K562 (cell line): ENCODE data around the gene BCAR3. TPM values are rescaled to one million over a fixed set of nuclear protein-coding genes. Genes with fewer than 3 reads are reported as not detected.

Source experiments
- ATAC-seq: fragments of 200-7000 bp; cut with Tn5 transposase; 3 replicates; pipeline ENCODE4 v1.9.1; 2020; ENCODE audit warnings: moderate library complexity
- BruUV-seq: library from RNA; stranded (reverse); fragments of 400-500 nt; replicated peaks from 2 replicates; lab custom pipeline; 2021; lab: Mats Ljungman, UMichigan
- CTCF ChIA-PET: fragments of 300-600 bp; formaldehyde crosslinking; extraction: SDS; loops from one replicate; lab custom pipeline; 2021; ENCODE audit warnings: low intra/inter-chr PET ratio; lab: Yijun Ruan, JAX
- POLR2A ChIA-PET: fragments of 300-600, 350-650 bp; sonication (Branson Sonifier 250); formaldehyde crosslinking; extraction: SDS; loops from one replicate; lab custom pipeline; 2021; ENCODE audit warnings: antibody characterized with exemption, inconsistent platforms; lab: Yijun Ruan, JAX
- DNase-seq, 4 experiments: peaks; one replicate each; pipeline versions ENCODE4 v3.0.0 to v3.0.0-alpha.2; 2011 to 2018; ENCODE audit warnings: low spot score in 3 of 4, mixed read lengths in 3 of 4; ENCODE audit errors: extremely low read depth in 1 of 4
- FAIRE-seq: peaks from 2 replicates; lab custom pipeline; 2011; peaks lifted over from hg19 to GRCh38; lab: Jason Lieb, UNC
- H2AFZ ChIP-seq: 2 replicates; pipeline ENCODE4 v1.6.0; 2011; ENCODE audit warnings: low read depth, low read length, control low read depth, inconsistent platforms
- H3K27ac ChIP-seq: fragments of 200-600 bp; 3 replicates; pipeline ENCODE4 v1.8.0; 2011; ENCODE audit warnings: low read depth, mild to moderate bottlenecking, control low read depth, inconsistent platforms, low read length, moderate library complexity, mixed read lengths; ENCODE audit errors: extremely low read depth
- H3K27me3 ChIP-seq, 2 experiments: fragments of 300-600 bp in 1 of 2; 2 replicates in 1 of 2; 3 replicates in 1 of 2; pipeline versions ENCODE4 v1.6.0 to v1.8.0; 2011; ENCODE audit warnings: inconsistent platforms in 2 of 2, low read length in 2 of 2, mild to moderate bottlenecking in 1 of 2, mixed read lengths in 1 of 2, moderate library complexity in 1 of 2; ENCODE audit not compliant: control insufficient read depth in 2 of 2, insufficient read depth in 2 of 2
- H3K36me3 ChIP-seq: fragments of 300-600 bp; 3 replicates; pipeline ENCODE4 v1.8.0; 2011; ENCODE audit warnings: mild to moderate bottlenecking, low read length, inconsistent platforms; ENCODE audit not compliant: control insufficient read depth, insufficient read depth
- H3K4me1 ChIP-seq, 2 experiments: fragments of 200-600 bp in 1 of 2; replicated peaks in 1 of 2; 2 replicates in 1 of 2; 3 replicates in 1 of 2; pipeline versions ENCODE4 v1.5.1 to v1.8.0; 2011; ENCODE audit warnings: inconsistent platforms in 2 of 2, low read length in 2 of 2, mild to moderate bottlenecking in 1 of 2, mixed read lengths in 1 of 2, moderate library complexity in 1 of 2; ENCODE audit not compliant: control insufficient read depth in 2 of 2, insufficient read depth in 2 of 2
- H3K4me2 ChIP-seq: 2 replicates; pipeline ENCODE4 v1.6.1; 2011; ENCODE audit warnings: low read length, control low read depth, inconsistent platforms, mixed read lengths; ENCODE audit not compliant: insufficient read depth
- H3K4me3 ChIP-seq: fragments of 200-600 bp; sonication (generic), shearing (Covaris generic); 2 replicates; pipeline ENCODE4 v1.5.1; 2016; ENCODE audit warnings: control low read depth, inconsistent platforms
- H3K79me2 ChIP-seq: fragments of 200-600 bp; 3 replicates; pipeline ENCODE4 v1.8.0; 2011; ENCODE audit warnings: low read length, inconsistent platforms; ENCODE audit not compliant: control insufficient read depth, insufficient read depth
- H3K9ac ChIP-seq, 2 experiments: 2 replicates each; pipeline versions ENCODE4 v1.6.0 to v1.6.1; 2011; ENCODE audit warnings: low read depth in 2 of 2, low read length in 2 of 2, control low read depth in 1 of 2, inconsistent platforms in 1 of 2, mild to moderate bottlenecking in 1 of 2, mixed read lengths in 1 of 2; ENCODE audit not compliant: insufficient read depth in 1 of 2
- H3K9me1 ChIP-seq: one replicate; pipeline ENCODE4 v1.6.0; 2011; ENCODE audit warnings: inconsistent platforms, mild to moderate bottlenecking, low read length, moderate library complexity; ENCODE audit not compliant: control insufficient read depth, insufficient read depth
- H3K9me3 ChIP-seq: replicated peaks from 2 replicates; pipeline ENCODE4 v1.5.1; 2011; ENCODE audit warnings: low read depth, low read length, inconsistent platforms; ENCODE audit not compliant: control insufficient read depth, insufficient read depth
- H4K20me1 ChIP-seq: replicated peaks from 2 replicates; pipeline ENCODE4 v1.6.1; 2011; ENCODE audit warnings: low read length, inconsistent platforms, mixed read lengths; ENCODE audit not compliant: control insufficient read depth, insufficient read depth
- ATF1 ChIP-seq, 2 experiments: fragments of 450-650 bp in 1 of 2; IDR thresholded peaks; 2 replicates each; pipeline ENCODE4 v1.6.1; 2016; ENCODE audit warnings: missing compliant biosample characterization in 1 of 2, missing genetic modification characterization in 1 of 2
- CBX1 ChIP-seq: sonication (generic); IDR thresholded peaks from 2 replicates; pipeline ENCODE4 v1.6.1; 2016; ENCODE audit warnings: antibody characterized with exemption, low read depth, mild to moderate bottlenecking
- EGR1 ChIP-seq: fragments of 450-650 bp; conservative IDR thresholded peaks from 2 replicates; pipeline ENCODE4 v1.6.1; 2017; ENCODE audit warnings: mild to moderate bottlenecking
- ELF2 ChIP-seq: fragments of 250-450 bp; sonication (Bioruptor Pico); IDR thresholded peaks from 2 replicates; pipeline ENCODE4 v1.5.0; 2021; ENCODE audit warnings: mild to moderate bottlenecking
- HNRNPH1 ChIP-seq: fragments of 200-400 bp; formaldehyde crosslinking; optimal IDR thresholded peaks from 2 replicates; pipeline ENCODE3; 2017; ENCODE audit warnings: low read depth, mild to moderate bottlenecking, low read length, moderate library complexity
- NCOA1 ChIP-seq: fragments of 450-650 bp; IDR thresholded peaks from 2 replicates; pipeline ENCODE4 v1.6.1; 2016; ENCODE audit warnings: low read depth
- RCOR1 ChIP-seq, 2 experiments: IDR thresholded peaks; 2 replicates each; pipeline ENCODE4 v1.6.1; 2012; ENCODE audit warnings: low read depth in 2 of 2, low read length in 2 of 2, borderline replicate concordance in 1 of 2, improper control_type of control experiment in 1 of 2
- SMARCA4 ChIP-seq: fragments of 450-650 bp; IDR thresholded peaks from 2 replicates; pipeline ENCODE4 v1.6.1; 2016
- ZNF75A ChIP-seq: fragments of 450-650 bp; formaldehyde crosslinking; IDR thresholded peaks from 2 replicates; pipeline ENCODE4 v1.4.0; 2020; ENCODE audit warnings: mild to moderate bottlenecking
- ZZZ3 ChIP-seq: fragments of 450-650 bp; IDR thresholded peaks from 2 replicates; pipeline ENCODE4 v1.6.1; 2016; ENCODE audit warnings: antibody characterized with exemption, mild to moderate bottlenecking, moderate library complexity
- WGBS: fragments of 100-300 bp; shearing (Covaris generic); methylation state at CpG from one replicate; pipeline ENCODE4 v1.1.6; 2016; ENCODE audit warnings: low coverage, mixed read lengths; ENCODE audit not compliant: insufficient coverage; ENCODE audit errors: missing lambda C conversion rate; 5-methylcytosine and 5-hydroxymethylcytosine counted together
- in situ Hi-C: fragments of 300-500 bp; cut with MboI; formaldehyde crosslinking; loops from 4 replicates; pipeline ENCODE4 v1.15.0; 2018; ENCODE audit warnings: inconsistent platforms, mixed read lengths
- intact Hi-C: fragments of 100-400 bp; cut with micrococcal nuclease; formaldehyde crosslinking; loops from 2 replicates; pipeline ENCODE4 v1.14.2; 2022
- polyA plus RNA-seq, 8 experiments: library from polyadenylated mRNA; depleted of rRNA in 4 of 8; stranded (reverse) in 5 of 8; unstranded in 3 of 8; fragments of >200 nt; fragmentation: Nextera tagmentation in 2 of 8; fragmentation: Illumina TruSeq in 1 of 8; extraction: Ambion mirVana in 2 of 8; extraction: Trizol in 1 of 8; gene quantifications; 2 replicates each; pipeline versions ENCODE4 v1.2.1 to v1.2.3, GENCODE V29; 2011 to 2014; ENCODE audit warnings: inconsistent platforms in 1 of 8, missing spikeins in 1 of 8
- total RNA-seq, 7 experiments: library from RNA; depleted of rRNA in 6 of 7; stranded (reverse); fragments of >200 nt in 6 of 7; fragmentation: Illumina TruSeq in 2 of 7; extraction: Trizol in 2 of 7; gene quantifications; 2 replicates each; pipeline versions ENCODE4 v1.2.1 to v1.2.3, GENCODE V29; 2011 to 2021; ENCODE audit warnings: low replicate concordance in 1 of 7
- TF ChIP-seq, protein P1 (sequence below): fragments of 450-650 bp; IDR thresholded peaks from 2 replicates; pipeline ENCODE4 v1.6.1; 2018; ENCODE audit not compliant: partially characterized antibody
- TF ChIP-seq, protein P2 (sequence below): sonication (generic); formaldehyde crosslinking; IDR thresholded peaks from 2 replicates; pipeline ENCODE4 v1.8.0; 2022; ENCODE audit warnings: mild to moderate bottlenecking, missing genetic modification reagents, borderline replicate concordance
- TF ChIP-seq, protein P3 (sequence below): fragments of 200-800 bp; sonication (Bioruptor generic); IDR thresholded peaks from 2 replicates; pipeline ENCODE4 v1.6.1; 2016; ENCODE audit warnings: missing genetic modification characterization, missing compliant biosample characterization

The BCAR3 gene
- total and polyA plus RNA-seq, 9 of the 15 experiments (the other 6 are each of a cell fraction or from before 2014, with no cell fraction given), result 1.8 to 6.3 (median 3.8) TPM

DNA sequence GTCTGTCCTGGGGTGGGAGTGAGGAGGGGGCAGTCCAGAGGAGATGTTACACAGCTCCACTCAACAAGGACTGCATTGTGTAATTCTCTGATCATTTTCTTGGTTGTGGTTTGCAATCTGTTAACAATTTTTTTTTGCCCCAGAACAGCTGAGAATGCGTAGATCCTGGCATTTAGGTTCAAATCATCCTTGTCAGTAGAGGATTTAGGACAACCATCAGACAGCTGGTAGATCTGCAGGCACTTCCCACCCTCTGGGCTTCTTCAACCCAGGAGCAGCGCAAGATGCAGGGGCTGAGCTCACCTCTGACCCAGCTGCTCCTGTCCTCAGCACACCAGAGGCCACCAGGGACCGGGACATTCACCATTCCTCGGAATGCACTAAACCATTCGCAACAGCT is 13.5 kb downstream of the BCAR3 start:
- POLR2A ChIA-PET, result interaction anchor here (2.1 kb wide), 1 partner anchor 10 kb away, joined by 4 read pairs; no protein-coding TSS in a partner anchor
- 55% methylated on average over 5 of the region's 5 CpGs for WGBS
- in situ Hi-C loops, result no loop called here
- H3K79me2 ChIP-seq, result no peaks in the 10 kb centered on the region
- intact Hi-C loops, result no loop called here
- H3K9ac ChIP-seq, result no peak overlapping the region
- BruUV-seq, result no TSS peak
- no peak overlapping the region for H3K27ac ChIP-seq
- H4K20me1 ChIP-seq, result no peaks in the 10 kb centered on the region
- no peak overlapping the region for H3K4me3 ChIP-seq
- FAIRE-seq (no peak), DNase-seq (no peak), ATAC-seq (no peak)
- no peaks in the 10 kb centered on the region for H3K36me3 ChIP-seq
- peaks cover 10 to 47% of the 10 kb centered on the region in 2 experiments for H3K4me1 ChIP-seq
- no peaks in the 10 kb centered on the region for H3K27me3 ChIP-seq
- H3K4me2 ChIP-seq, result no peak overlapping the region
- CTCF ChIA-PET, result no interaction called here
- no peaks in the 10 kb centered on the region for H3K9me1 ChIP-seq
- no peak overlapping the region for H2AFZ ChIP-seq
- no peaks in the 10 kb centered on the region for H3K9me3 ChIP-seq
- TF ChIP-seq SMARCA4 (no peak), ATF1 (CRISPR knock-in tag; IDR thresholded peaks at IDR 0.05) (no peak), ATF1 (tag; IDR thresholded peaks at IDR 0.05) (no peak), EGR1 (no peak), CBX1 (no peak), RCOR1 (IDR thresholded peaks at IDR 0.05; ENCODE audit: borderline replicate concordance in 1 of 2, low read depth in 2 of 2, low read length in 2 of 2) (no peak), NCOA1 (no peak), ZZZ3 (no peak), HNRNPH1 (no peak), ELF2 (CRISPR knock-in tag) (no peak), ZNF75A (CRISPR knock-in tag) (no peak)
- TF ChIP-seq, protein P1, sequence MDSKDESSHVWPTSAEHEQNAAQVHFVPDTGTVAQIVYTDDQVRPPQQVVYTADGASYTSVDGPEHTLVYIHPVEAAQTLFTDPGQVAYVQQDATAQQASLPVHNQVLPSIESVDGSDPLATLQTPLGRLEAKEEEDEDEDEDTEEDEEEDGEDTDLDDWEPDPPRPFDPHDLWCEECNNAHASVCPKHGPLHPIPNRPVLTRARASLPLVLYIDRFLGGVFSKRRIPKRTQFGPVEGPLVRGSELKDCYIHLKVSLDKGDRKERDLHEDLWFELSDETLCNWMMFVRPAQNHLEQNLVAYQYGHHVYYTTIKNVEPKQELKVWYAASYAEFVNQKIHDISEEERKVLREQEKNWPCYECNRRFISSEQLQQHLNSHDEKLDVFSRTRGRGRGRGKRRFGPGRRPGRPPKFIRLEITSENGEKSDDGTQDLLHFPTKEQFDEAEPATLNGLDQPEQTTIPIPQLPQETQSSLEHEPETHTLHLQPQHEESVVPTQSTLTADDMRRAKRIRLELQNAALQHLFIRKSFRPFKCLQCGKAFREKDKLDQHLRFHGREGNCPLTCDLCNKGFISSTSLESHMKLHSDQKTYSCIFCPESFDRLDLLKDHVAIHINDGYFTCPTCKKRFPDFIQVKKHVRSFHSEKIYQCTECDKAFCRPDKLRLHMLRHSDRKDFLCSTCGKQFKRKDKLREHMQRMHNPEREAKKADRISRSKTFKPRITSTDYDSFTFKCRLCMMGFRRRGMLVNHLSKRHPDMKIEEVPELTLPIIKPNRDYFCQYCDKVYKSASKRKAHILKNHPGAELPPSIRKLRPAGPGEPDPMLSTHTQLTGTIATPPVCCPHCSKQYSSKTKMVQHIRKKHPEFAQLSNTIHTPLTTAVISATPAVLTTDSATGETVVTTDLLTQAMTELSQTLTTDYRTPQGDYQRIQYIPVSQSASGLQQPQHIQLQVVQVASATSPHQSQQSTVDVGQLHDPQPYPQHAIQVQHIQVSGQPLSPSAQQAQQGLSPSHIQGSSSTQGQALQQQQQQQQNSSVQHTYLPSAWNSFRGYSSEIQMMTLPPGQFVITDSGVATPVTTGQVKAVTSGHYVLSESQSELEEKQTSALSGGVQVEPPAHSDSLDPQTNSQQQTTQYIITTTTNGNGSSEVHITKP, result no peak
- TF ChIP-seq, protein P2, sequence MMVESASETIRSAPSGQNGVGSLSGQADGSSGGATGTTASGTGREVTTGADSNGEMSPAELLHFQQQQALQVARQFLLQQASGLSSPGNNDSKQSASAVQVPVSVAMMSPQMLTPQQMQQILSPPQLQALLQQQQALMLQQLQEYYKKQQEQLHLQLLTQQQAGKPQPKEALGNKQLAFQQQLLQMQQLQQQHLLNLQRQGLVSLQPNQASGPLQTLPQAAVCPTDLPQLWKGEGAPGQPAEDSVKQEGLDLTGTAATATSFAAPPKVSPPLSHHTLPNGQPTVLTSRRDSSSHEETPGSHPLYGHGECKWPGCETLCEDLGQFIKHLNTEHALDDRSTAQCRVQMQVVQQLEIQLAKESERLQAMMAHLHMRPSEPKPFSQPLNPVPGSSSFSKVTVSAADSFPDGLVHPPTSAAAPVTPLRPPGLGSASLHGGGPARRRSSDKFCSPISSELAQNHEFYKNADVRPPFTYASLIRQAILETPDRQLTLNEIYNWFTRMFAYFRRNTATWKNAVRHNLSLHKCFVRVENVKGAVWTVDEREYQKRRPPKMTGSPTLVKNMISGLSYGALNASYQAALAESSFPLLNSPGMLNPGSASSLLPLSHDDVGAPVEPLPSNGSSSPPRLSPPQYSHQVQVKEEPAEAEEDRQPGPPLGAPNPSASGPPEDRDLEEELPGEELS (CRISPR knock-in tag), result no peak
- TF ChIP-seq, protein P3, sequence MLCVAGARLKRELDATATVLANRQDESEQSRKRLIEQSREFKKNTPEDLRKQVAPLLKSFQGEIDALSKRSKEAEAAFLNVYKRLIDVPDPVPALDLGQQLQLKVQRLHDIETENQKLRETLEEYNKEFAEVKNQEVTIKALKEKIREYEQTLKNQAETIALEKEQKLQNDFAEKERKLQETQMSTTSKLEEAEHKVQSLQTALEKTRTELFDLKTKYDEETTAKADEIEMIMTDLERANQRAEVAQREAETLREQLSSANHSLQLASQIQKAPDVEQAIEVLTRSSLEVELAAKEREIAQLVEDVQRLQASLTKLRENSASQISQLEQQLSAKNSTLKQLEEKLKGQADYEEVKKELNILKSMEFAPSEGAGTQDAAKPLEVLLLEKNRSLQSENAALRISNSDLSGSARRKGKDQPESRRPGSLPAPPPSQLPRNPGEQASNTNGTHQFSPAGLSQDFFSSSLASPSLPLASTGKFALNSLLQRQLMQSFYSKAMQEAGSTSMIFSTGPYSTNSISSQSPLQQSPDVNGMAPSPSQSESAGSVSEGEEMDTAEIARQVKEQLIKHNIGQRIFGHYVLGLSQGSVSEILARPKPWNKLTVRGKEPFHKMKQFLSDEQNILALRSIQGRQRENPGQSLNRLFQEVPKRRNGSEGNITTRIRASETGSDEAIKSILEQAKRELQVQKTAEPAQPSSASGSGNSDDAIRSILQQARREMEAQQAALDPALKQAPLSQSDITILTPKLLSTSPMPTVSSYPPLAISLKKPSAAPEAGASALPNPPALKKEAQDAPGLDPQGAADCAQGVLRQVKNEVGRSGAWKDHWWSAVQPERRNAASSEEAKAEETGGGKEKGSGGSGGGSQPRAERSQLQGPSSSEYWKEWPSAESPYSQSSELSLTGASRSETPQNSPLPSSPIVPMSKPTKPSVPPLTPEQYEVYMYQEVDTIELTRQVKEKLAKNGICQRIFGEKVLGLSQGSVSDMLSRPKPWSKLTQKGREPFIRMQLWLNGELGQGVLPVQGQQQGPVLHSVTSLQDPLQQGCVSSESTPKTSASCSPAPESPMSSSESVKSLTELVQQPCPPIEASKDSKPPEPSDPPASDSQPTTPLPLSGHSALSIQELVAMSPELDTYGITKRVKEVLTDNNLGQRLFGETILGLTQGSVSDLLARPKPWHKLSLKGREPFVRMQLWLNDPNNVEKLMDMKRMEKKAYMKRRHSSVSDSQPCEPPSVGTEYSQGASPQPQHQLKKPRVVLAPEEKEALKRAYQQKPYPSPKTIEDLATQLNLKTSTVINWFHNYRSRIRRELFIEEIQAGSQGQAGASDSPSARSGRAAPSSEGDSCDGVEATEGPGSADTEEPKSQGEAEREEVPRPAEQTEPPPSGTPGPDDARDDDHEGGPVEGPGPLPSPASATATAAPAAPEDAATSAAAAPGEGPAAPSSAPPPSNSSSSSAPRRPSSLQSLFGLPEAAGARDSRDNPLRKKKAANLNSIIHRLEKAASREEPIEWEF (CRISPR knock-in tag), result no peak
